ENCODE measurements around the gene GABBR1. TPM values are rescaled to one million over a fixed set of nuclear protein-coding genes. Genes with fewer than 3 reads are reported as not detected.

Gene GABBR1
- total RNA-seq, 2 donors from 2014 or later, result 48.4 to 53.0 TPM

GRCh38 chr6:29626948-29627754 lies 5.8 kb downstream of the GABBR1 start:
- DNase-seq (ENCODE audit: low spot score), result no peak
- intact Hi-C loops (cut with DNase I), result no loop called here

- no peak for DNase-seq (ENCODE audit: low spot score)
- intact Hi-C loops (cut with DNase I), result no loop called here
These were observed 7.5 kb downstream of the GABBR1 start for GRCh38 chr6:29625337-29625930.

DNA sequence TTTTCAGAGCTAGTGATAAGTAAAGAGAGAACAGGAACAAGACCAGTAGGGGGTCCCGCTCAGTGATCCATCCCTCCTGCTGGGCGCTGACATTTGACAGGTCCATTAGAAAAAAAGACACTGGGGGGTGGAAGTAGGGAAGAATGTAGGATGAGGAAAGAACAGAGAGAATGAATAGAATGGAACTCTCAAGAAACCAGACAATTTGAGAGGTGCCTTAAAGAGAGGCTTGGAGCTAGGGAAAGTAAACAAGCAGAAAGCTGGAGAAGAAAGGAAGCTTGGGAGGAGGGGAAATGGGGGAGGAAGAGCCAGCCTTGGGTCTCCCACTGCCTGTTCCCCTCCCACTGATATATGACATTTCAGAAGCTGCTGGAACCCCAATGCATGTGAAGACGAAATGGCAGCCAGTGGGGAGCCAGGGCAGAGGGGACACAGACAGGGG lies 8.4 kb downstream of the GABBR1 start:
- intact Hi-C loops (cut with DNase I), result no loop called here

DNA sequence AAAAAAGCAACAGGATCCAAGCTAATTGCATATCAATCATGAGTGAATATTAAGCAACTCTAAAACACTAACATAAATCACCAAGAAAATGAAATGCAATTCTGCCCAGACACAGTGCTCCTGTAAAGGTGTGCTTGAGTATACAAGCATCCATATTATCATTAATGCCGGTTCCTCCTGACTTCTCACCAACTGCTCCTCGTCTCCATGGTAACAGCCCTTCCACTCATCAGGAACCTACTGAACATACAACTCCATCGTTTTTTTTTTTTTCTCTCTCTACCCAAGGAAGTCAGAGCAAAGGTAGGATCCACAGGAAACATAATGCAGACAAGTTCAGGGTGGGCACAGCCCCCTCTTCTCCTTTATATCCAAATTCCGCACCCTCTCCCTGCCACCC lies 12.4 kb downstream of the GABBR1 start:
- intact Hi-C loops (cut with DNase I), result no loop called here
- DNase-seq (ENCODE audit: low spot score), result no peak

More for the DNA sequence above, 8.4 kb downstream of the GABBR1 start:
- DNase-seq (ENCODE audit: low spot score), result no peak

DNA sequence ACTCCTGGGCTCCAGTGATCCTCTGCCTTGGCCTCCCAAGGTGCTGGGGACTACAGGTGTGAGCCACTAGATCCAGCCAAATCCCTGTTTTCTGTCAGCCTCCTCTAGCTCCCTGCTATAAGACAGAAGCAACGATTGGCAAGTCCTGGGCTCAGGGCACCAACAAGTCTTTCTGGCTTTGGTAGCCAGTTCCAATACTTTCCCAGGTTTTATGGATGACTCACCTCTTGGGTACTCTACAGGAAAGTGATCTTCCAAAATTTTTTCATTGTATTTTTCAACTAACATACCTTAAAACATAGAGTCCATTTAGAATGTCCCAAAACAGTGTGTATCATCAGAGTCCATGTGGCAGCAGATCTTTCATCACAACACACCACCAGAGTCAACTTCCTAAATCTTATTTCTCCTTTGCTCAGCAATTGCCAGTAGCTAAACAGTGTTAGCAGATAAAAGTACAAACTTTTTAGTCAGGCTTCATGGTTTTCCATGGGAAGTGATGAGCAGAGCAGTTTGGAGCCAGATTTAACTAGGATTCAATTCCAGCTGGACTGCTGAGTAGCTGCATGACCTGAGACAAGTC lies 13.3 kb downstream of the GABBR1 start:
- no peak for DNase-seq (ENCODE audit: low spot score)
- intact Hi-C loops (cut with DNase I), result no loop called here

DNA sequence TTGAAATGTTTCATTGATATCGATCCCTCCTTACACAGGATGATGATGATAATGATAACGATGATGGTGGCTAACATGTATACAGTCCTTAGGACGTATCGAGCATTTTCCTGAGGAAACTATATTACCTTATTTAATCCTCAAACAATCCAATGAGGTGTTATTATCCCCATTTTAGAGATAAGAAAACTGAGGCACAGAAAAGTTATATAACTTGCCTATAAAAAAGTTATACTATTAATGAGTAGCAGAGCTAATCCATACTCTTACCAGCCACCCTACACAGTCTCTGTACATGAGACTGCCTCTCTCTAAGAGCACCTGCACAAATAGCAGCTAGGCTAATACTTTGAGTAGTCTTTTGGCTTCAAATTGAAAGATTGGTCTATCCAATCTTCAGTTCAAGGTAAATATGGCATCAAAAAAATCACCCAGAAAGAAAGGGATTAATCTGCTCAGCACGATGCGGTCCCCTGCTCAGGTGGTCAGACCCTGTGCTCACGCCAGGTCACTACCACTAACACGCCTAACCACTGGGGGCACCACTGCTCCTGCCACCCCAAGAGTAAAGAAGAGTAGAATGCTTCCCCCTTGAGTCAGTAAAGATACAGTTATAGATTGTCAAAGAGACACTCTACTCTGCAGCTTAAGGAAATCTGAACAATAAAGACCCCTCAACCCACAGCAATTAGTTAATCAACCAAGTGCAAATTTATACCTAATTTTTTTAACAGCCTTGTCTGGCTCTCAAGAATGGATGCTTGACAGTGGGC lies 15.0 kb downstream of the GABBR1 start:
- DNase-seq (ENCODE audit: low spot score), result no peak
- intact Hi-C loops (cut with DNase I), result no loop called here

DNA sequence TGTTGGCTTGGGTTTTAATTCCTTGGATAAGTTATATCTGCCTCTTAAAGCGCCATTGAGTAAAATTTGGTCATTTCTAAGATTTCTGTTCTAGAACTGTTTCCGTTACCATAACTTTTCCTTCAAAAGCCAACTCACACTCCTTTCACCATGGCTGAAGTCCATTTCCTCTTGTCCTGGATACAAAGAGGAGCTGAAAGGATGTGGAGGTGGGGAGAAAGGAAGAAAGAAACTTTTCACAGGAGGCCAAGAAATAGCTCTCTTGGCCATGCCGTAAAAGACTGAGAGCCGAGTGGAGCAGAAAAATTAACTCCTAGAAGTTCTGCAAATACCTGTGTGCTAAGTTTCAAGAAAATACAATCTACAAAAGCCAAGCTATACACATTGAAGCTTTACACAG lies 21.6 kb downstream of the GABBR1 start:
- no peak for DNase-seq (ENCODE audit: low spot score)
- intact Hi-C loops (cut with DNase I), result no loop called here

DNA sequence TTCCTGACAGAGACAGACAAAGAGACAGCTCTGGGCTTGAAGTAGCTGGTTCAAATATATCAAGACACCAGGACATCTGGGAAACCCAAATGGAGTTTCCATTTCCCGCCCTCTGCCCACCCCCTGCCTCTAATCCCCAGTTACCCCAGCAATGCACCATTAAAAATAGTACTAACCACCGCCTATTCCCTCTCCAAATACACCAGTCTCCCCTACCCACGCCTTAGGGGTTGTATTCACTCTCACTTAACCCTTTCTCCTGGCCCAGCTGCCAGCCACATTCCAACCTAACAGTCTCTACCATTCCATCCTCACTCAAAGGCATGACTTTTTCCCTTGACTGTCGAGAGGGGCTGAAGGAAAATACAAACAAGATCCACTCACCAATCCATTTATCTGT lies 22.4 kb downstream of the GABBR1 start:
- intact Hi-C loops (cut with DNase I), result no loop called here
- DNase-seq (ENCODE audit: low spot score), result no peak

DNA sequence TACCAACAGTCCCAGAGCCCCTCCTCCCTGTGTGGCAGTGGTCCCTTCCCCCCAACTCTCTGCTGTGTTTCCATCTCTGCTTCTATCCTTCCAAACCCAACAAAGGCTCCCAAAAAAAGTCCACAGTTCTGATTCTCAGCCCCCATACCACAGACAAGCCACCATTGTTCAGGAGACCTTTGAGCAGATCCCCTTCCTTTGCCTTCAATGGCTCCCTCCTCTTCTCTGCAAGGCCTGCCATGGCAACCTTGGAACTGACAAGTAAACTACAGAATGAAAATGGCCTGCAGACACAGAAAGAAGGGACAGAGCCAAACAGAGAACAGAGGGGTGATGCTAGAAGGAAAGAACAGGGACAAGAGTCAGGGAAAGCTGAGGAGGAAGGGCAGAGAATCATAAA lies 24.9 kb downstream of the GABBR1 start:
- DNase-seq (ENCODE audit: low spot score), result no peak
- intact Hi-C loops (cut with DNase I), result no loop called here

- intact Hi-C loops (cut with DNase I), result no loop called here
- no peak for DNase-seq (ENCODE audit: low spot score)
These were observed 29.1 kb downstream of the GABBR1 start for GRCh38 chr6:29603930-29604329.

- intact Hi-C loops (cut with DNase I), result no loop called here
- DNase-seq (ENCODE audit: low spot score), result no peak
These were observed 29.5 kb downstream of the GABBR1 start for GRCh38 chr6:29603456-29603855.

- intact Hi-C loops (cut with DNase I), result no loop called here
- no peak for DNase-seq (ENCODE audit: low spot score)
These were observed 30.2 kb downstream of the GABBR1 start for GRCh38 chr6:29602564-29603361.

DNA sequence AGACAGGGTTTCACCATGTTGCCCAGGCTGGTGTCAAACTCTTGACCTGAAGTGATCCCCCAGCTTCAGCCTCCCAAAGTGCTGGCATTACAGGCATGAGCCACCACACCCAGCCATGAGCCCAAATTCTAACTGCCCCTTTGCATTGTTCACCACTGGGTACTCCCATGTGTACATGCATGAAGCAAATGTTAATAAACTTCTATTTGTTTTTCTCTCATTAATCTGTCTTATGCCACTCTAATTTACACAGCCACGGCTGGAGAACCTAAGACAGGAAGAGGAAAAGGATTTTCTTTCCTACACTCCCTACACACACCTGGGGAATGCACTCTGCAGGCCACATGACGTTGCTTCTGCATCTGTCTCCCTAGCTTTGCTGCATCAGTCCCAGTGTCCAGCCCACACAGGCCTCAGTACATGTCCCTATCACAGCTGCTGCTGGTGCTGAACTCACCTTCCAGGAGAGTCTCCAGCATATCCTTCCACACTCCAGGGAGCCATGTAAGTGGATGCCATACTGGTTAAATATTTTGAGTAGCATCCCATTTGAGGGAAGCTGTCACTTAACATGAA lies 34.7 kb downstream of the GABBR1 start:
- DNase-seq (ENCODE audit: low spot score), result no peak
- intact Hi-C loops (cut with DNase I), result no loop called here

DNA sequence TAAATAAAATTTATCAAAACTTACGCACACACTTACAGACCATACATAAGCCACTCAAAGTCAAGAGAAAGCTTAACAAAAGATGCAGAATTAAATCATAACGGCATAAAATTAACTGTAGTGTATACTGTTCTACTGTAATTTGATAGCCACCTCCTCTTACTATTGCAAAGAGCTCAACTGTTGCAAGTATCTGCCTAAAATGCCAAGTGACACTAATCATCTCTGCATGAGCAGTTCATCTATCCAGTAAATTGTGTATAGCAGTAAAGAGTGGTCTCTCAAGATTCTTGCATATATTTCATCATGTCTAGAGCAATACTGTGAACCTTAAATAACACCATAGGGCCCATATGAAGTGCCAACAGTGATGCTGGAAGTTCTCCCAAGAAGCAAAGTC lies 35.8 kb downstream of the GABBR1 start:
- no peak for DNase-seq (ENCODE audit: low spot score)
- intact Hi-C loops (cut with DNase I), result no loop called here

GRCh38 chr6:29596381-29596900 lies 36.5 kb downstream of the GABBR1 start:
- no peak for DNase-seq (ENCODE audit: low spot score)
- intact Hi-C loops (cut with DNase I), result no loop called here

- DNase-seq (ENCODE audit: low spot score), result no peak
These were observed 39.7 kb downstream of the GABBR1 start for GRCh38 chr6:29593199-29593855.

DNA sequence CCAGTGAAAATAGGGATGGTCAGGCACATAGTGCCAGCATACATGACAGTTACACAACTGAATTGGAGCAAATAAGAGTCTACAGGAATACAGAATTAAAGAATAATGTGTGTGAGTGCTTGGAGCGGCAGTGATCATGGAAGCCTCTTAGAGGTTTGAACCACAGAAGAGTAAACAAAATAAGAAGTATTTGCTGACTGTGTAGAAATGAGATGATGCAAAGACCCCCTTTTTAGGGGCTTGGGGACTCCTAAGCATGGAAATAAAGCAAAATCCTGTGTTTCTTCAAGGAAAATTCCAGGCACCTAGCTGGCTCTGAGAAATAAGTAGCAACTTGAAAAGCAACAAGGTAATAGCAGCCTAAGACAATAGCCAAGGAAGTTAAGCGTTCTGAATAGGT lies 41.3 kb downstream of the GABBR1 start:
- no peak for DNase-seq (ENCODE audit: low spot score)
- intact Hi-C loops (cut with DNase I), result no loop called here

More at GRCh38 chr6:29593199-29593855, 39.7 kb downstream of the GABBR1 start:
- intact Hi-C loops (cut with DNase I), result no loop called here

- DNase-seq (ENCODE audit: low spot score), result no peak
- intact Hi-C loops (cut with DNase I), result no loop called here
These were observed 42.7 kb downstream of the GABBR1 start for GRCh38 chr6:29590218-29590808.

Data from posterior vena cava (tissue), 2 donors.